ENCODE results near the gene AIDA. TPM values are rescaled to one million over a fixed set of nuclear protein-coding genes. Genes with fewer than 3 reads are reported as not detected.

Gene AIDA
- total and polyA plus RNA-seq, 2 donors from 2014 or later = 41.4 to 73.7 TPM

DNA sequence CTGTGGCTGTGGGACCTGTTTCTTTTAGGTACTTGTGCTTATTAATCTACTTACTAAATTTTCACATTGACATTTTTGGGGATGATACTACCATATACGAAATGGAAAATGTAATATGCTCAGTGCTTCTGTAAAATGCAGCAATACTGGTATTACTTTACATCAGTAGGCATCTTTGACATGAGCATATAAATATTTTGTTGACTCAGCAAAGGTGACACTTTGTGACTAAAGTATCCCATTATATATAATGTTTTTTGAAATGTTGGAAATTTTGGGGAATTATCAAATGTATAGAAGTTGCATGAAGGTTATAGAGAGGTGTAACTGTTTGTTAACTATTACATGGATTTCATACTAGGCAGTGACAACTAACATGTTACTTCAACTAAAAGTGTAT is 22.4 kb upstream of the AIDA start:
- H3K4me3 ChIP-seq (ENCODE audit: low read length in 3 of 3) = no peak overlapping the region
- intact Hi-C loops (cut with DNase I) = no loop called here
- H3K4me1 ChIP-seq (ENCODE audit: control insufficient read depth in 2 of 3, insufficient read depth in 2 of 3, low read depth in 1 of 3, low read length in 3 of 3) = no peaks in the 10 kb centered on the region
- TF ChIP-seq, protein P1, sequence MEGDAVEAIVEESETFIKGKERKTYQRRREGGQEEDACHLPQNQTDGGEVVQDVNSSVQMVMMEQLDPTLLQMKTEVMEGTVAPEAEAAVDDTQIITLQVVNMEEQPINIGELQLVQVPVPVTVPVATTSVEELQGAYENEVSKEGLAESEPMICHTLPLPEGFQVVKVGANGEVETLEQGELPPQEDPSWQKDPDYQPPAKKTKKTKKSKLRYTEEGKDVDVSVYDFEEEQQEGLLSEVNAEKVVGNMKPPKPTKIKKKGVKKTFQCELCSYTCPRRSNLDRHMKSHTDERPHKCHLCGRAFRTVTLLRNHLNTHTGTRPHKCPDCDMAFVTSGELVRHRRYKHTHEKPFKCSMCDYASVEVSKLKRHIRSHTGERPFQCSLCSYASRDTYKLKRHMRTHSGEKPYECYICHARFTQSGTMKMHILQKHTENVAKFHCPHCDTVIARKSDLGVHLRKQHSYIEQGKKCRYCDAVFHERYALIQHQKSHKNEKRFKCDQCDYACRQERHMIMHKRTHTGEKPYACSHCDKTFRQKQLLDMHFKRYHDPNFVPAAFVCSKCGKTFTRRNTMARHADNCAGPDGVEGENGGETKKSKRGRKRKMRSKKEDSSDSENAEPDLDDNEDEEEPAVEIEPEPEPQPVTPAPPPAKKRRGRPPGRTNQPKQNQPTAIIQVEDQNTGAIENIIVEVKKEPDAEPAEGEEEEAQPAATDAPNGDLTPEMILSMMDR (IDR thresholded peaks at IDR 0.05; ENCODE audit: borderline replicate concordance, extremely low read depth, insufficient read depth) = no peak
- no peak overlapping the region for H3K27ac ChIP-seq (ENCODE audit: low read depth in 2 of 2, low read length in 2 of 2)
- peaks cover 9 to 39% (median 25%) of the 10 kb centered on the region in 3 donors for H3K36me3 ChIP-seq (ENCODE audit: control insufficient read depth in 2 of 3, insufficient read depth in 3 of 3, low read length in 3 of 3)
- H3K27me3 ChIP-seq (ENCODE audit: control insufficient read depth, insufficient read depth, low read length) = no peaks in the 10 kb centered on the region
- DNase-seq (no peak), FAIRE-seq (no peak)
- H3K9me3 ChIP-seq (ENCODE audit: control insufficient read depth in 2 of 3, insufficient read depth in 1 of 3, low read length in 3 of 3) = no peaks in the 10 kb centered on the region
- H3K9ac ChIP-seq (ENCODE audit: low read length in 3 of 3) = no peak overlapping the region

- H3K27ac ChIP-seq (ENCODE audit: low read depth in 2 of 2, low read length in 2 of 2) = no peak overlapping the region
- no peaks in the 10 kb centered on the region for H3K9me3 ChIP-seq (ENCODE audit: control insufficient read depth in 2 of 3, insufficient read depth in 1 of 3, low read length in 3 of 3)
- no peaks in the 10 kb centered on the region for H3K4me1 ChIP-seq (ENCODE audit: control insufficient read depth in 2 of 3, insufficient read depth in 2 of 3, low read depth in 1 of 3, low read length in 3 of 3)
- TF ChIP-seq, protein P1 (IDR thresholded peaks at IDR 0.05; ENCODE audit: borderline replicate concordance, extremely low read depth, insufficient read depth) = no peak
- intact Hi-C loops (cut with DNase I) = no loop called here
- DNase-seq (no peak), FAIRE-seq (no peak)
- peaks cover 20 to 57% (median 42%) of the 10 kb centered on the region in 3 donors for H3K36me3 ChIP-seq (ENCODE audit: control insufficient read depth in 2 of 3, insufficient read depth in 3 of 3, low read length in 3 of 3)
- H3K4me3 ChIP-seq (ENCODE audit: low read length in 3 of 3) = no peak overlapping the region
- no peaks in the 10 kb centered on the region for H3K27me3 ChIP-seq (ENCODE audit: control insufficient read depth, insufficient read depth, low read length)
- no peak overlapping the region for H3K9ac ChIP-seq (ENCODE audit: low read length in 3 of 3)
These were observed 20.2 kb upstream of the AIDA start for GRCh38 chr1:222732216-222733159.

- Histone ChIP-seq H3K27ac (ENCODE audit: low read depth in 2 of 2, low read length in 2 of 2) (no peak overlapping the region), H3K36me3 (ENCODE audit: control insufficient read depth in 2 of 3, insufficient read depth in 3 of 3, low read length in 3 of 3) (peaks cover 22 to 69% (median 52%) of the 10 kb centered on the region in 3 donors), H3K9ac (ENCODE audit: low read length in 3 of 3) (no peak overlapping the region), H3K27me3 (ENCODE audit: control insufficient read depth, insufficient read depth, low read length) (no peaks in the 10 kb centered on the region), H3K9me3 (ENCODE audit: control insufficient read depth in 2 of 3, insufficient read depth in 1 of 3, low read length in 3 of 3) (no peaks in the 10 kb centered on the region), H3K4me3 (ENCODE audit: low read length in 3 of 3) (no peak overlapping the region), H3K4me1 (ENCODE audit: control insufficient read depth in 2 of 3, insufficient read depth in 2 of 3, low read depth in 1 of 3, low read length in 3 of 3) (no peaks in the 10 kb centered on the region)
- no peak for FAIRE-seq
- no peak for DNase-seq
- intact Hi-C loops (cut with DNase I) = no loop called here
- TF ChIP-seq, protein P1 (IDR thresholded peaks at IDR 0.05; ENCODE audit: borderline replicate concordance, extremely low read depth, insufficient read depth) = no peak
These were observed 18.6 kb upstream of the AIDA start for GRCh38 chr1:222730866-222731265.
